Activated CD8-positive, alpha-beta memory T cell treated with anti-CD3 and anti-CD28 coated beads, Interleukin-2, amount 50 U/mL, for 24 hours (primary cell): ENCODE measurements around the gene EIF4G3.
"Not testable (repeated sequence)": the region's sequence is repeated elsewhere in the genome, so short reads cannot be mapped to it uniquely, and the experiment has no call there.

Source experiments
- DNase-seq: peaks from one replicate; pipeline ENCODE4 v3.0.0-alpha.2; 2020; ENCODE audit errors: extremely low read depth

EIF4G3 gene

DNA sequence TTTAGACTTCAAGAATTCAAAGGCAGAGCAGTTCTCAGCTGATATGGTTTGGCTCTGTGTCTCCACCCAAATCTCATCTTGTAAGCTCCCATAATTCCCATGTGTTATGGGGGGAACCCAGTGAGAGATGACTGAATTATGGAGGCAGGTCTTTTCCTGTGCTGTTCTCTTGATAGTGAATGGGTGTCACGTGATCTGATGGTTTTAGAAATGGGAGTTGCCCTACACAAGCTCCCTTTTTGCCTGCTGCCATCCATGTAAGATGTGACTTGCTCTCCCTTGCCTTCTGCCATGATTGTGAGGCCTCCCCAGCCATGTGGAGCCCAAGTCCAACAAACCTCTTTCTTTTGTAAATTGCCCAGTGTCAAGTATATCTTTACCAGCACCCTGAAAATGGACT, 146.5 kb downstream of the EIF4G3 start:
- DNase-seq = no peak

DNA sequence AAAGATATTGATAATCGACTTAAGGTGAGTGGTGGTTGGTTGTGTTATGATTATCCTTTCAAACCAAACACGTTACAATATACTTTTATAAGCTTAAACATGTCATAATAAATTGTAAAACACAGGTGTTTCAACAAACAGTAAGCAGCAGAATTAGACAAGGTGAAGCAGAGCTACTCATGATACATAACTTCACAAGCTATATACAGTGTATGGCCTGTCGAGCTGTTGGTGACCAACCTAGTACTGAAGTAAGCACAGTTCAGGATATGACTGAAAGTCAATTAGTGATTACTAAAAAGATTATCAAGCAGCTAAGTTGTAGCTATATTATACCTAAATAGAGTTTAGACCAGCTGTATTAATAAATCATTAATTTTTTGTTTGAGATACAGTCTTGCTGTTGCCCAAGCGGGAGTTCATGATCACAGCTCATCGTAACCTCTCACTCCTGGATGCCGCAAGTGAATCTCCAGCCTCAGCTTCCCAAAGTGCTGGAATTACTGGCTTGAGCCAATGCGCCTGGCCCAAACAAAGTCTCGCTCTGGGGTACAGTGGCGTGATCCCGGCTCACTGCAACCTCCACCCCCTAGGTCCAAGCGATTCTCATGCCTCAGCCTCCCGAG, 148.1 kb downstream of the EIF4G3 start:
- no peak for DNase-seq

DNA sequence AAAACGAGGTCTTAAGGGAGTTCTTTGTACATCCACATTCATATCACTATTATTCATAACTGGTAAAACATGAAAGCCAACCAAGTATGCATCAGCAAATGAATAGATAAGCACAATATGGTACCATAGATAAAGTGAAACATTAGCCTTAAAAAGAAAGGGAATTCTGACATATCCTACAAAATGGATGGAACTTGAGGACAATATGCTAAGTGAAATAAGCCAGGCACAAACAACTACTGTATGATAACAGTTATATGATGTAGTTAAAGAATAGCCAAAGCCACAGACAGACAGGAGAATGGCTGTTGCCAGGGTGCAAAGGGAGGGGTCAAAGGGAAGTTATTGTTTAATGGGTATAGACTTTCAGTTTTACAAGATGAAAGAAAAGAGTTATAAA, 148.9 kb downstream of the EIF4G3 start:
- DNase-seq = no peak

DNA sequence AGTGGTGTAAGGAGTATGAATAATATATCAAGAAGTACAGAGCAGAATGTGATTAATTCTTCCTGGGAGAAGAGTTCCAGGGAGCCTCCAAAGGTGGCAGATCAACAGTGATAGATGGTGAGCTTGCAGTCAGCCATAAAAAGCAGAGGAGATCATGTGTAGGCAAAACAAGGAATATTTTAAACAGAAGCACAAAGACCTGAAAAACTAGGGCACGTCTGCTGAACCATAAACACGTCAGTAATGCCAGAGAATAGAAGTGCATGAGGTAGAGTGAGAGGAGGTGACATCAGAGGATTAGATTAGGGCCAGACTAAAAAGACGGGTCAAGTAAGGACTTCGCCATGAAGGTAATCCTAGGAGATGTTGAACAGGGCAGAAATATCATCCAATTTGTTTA, 151.8 kb downstream of the EIF4G3 start:
- DNase-seq = no peak

DNA sequence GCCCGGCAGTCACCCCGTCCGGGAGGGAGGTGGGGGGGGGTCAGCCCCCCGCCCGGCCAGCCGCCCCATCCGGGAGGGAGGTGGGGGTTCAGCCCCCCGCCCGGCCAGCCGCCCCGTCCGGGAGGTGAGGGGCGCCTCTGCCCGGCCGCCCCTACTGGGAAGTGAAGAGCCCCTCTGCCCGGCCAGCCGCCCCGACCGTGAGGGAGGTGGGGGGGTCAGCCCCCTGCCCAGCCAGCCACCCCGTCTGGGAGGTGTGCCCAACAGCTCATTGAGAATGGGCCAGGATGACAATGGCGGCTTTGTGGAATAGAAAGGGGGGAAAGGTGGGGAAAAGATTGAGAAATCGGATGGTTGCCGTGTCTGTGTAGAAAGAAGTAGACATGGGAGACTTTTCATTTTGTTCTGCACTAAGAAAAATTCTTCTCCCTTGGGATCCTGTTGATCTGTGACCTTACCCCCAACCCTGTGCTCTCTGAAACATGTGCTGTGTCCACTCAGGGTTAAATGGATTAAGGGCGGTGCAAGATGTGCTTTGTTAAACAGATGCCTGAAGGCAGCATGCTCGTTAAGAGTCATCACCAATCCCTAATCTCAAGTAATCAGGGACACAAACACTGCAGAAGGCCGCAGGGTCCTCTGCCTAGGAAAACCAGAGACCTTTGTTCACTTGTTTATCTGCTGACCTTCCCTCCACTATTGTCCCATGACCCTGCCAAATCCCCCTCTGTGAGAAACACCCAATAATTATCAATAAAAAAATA, 152.4 kb downstream of the EIF4G3 start:
- DNase-seq = not testable (repeated sequence)

DNA sequence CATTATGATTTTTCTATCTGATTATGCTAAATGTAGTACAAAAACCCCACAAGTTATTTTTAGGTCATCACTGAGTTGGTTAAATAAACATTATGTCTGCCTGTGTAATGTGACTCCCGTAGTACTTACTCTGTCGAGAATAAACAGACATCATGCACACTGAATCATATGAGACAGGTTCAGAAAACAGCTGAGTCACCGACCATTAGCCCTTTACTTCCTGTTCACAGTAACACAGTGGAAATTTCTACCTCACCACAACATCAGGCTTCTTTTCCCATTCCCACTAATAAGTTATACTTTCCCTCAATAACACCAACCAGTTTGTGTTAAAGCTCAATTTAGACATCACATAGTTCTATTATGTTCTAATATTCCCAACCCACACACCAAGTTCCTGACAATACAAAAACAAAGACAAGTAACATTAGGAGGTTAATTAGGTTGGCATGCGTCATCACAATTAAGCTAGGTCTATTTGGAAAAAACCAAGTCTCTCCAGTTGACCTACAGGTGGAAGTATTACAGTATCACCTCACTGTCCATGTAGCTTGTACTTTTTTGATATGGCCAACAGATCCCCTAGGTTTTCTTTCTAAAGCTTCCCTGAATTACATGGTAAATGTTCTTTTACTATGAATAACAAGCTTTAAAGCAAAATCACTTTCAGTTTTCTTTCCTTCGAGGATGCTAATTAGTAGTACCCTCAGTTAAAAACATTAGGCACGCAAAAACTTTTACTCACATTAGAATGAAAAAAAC, 154.2 kb downstream of the EIF4G3 start:
- DNase-seq = peak; percentile 10

DNA sequence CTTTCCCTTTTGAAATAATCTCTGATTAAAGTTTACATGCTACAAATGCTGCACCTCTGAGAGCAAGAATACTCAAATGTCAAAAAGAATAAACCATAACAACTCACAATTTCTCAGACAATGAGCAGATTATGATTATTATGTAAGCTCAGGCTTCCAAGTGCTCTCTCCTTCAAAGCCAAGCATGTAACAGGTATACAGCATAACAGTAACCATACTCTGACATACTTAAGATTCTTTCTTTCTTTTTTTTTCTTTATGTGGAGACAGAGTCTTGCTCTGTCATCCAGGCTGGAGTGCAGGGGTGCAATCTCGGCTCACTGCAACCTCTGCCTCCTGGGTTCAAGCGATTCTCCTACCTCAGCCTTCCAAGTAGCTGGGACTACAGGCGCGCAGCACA, 155.4 kb downstream of the EIF4G3 start:
- no peak for DNase-seq

DNA sequence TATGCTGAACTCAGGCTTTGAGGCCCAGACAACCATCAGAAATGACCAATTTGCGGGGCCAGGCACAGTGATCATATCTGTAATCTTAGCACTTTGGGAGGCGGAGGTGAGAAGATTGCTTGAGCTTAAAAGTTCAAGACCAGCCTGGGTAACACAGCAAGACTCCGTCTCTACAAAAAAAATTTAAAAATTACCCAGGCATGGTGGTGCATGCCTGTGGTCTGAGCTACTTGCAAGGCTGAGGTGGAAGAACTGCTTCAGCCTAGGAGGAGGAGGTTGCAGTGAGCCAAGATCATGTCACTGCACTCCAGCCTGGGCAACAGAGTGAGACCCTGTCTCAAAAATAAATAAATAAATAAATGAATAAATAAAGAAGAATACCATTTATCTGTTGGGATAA, 156.5 kb downstream of the EIF4G3 start:
- DNase-seq = no peak

DNA sequence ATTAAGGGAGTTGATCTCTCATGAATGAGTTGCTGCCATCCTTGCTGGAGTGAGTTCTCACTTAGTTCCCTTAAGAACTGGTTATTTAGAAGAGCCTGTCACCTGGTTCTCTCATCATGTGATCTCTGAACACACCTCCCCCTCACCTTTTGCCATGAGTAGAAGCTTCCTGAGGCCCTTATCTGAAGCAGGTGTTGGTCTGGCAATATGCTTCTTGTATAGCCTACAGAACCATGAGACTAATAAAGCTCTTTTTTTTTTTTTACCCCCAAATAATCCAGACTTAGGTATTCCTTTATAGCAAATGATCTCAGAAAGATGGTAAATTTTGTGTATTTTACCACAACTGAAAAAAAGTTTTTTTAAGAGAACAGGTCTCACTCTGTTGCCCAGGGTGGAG, 158.0 kb downstream of the EIF4G3 start:
- DNase-seq = no peak

DNA sequence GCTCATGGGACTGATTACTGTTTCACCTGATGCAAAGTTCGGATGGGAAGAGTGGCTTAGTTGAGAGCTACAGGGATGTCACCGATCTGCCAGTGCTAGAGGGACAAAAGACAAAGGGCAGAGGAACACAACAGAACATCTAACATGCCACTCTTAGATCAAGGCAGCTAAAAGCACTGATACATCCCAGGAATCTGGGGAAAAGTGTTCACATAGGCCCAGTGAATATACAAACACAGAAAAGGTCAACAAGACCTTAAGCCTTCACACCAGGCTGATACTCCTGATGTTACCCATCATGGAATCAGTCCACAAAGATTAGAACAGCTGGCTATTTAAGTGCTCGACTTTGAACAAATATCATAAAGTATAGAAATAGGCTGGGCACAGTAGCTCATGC, 163.2 kb downstream of the EIF4G3 start:
- DNase-seq = no peak

DNA sequence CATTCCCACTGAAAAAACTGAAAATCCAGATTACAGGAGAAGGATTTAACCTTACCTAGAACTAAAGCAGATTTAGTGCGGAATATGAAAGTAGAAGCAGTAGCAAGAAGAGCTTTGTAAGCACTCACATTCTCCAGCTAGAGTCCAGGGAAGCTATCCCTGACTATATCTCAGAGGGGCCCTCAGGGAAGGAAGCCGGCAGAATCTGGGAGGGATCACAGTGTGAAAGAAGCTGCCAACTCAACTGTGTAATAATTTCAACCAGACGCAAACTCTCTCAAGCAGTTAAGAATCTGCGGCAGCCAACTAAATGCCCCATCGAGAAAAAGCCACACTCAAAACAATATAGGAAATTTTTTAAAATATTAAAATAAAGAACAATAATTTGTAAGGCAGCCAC, 163.8 kb downstream of the EIF4G3 start:
- no peak for DNase-seq

DNA sequence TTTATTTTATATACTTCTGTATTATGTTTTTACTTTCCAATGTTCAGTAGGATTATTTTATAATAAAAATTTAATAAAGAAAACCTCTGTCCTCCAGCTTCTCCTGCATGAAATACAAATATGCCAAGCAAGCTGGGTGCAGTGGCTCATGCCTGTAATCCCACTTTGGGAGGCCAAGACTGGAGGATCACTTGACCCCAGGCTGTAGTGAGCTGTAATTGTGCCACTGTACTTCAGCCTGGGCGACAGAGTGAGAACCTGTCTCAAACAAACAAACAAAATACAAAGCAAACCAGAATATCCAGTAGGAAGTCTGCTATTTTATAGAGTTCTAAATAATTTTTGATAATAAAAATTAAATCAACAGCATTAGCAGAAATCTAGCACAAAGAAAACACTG, 168.8 kb downstream of the EIF4G3 start:
- DNase-seq = no peak

DNA sequence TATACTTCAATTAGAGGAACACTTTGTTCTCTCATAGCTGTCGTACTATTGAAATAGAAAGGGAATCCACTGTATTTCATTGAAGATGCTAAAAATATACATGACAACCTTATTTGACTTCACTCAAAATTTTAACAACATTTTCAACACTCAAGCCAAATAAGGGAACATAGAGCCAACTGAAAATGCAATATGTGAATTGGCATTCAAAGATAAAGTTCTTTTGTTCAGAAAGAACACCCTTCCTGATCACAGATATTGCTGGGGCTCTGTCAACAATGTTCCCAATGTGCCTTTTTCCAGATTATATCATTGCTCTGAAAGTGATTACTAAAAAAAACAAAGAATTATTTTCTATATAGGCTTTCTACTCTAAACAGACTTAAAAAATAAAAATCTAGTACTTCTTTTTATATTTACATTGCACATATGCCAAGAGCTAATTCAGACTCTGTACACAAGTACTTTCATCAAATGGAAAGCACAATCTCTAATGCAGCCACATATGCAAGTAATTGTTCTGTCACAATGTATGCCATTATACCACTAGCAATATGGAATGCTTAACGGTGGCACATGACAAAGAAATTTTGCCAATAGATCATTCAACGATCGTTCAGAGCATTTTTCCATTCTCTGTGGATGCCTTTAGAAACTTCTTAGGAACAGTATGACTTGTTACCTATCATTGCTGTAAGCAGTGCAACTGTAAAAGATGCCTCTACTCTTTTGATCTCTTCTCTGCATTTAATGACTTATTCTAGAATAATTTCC, 171.0 kb downstream of the EIF4G3 start:
- no peak for DNase-seq

DNA sequence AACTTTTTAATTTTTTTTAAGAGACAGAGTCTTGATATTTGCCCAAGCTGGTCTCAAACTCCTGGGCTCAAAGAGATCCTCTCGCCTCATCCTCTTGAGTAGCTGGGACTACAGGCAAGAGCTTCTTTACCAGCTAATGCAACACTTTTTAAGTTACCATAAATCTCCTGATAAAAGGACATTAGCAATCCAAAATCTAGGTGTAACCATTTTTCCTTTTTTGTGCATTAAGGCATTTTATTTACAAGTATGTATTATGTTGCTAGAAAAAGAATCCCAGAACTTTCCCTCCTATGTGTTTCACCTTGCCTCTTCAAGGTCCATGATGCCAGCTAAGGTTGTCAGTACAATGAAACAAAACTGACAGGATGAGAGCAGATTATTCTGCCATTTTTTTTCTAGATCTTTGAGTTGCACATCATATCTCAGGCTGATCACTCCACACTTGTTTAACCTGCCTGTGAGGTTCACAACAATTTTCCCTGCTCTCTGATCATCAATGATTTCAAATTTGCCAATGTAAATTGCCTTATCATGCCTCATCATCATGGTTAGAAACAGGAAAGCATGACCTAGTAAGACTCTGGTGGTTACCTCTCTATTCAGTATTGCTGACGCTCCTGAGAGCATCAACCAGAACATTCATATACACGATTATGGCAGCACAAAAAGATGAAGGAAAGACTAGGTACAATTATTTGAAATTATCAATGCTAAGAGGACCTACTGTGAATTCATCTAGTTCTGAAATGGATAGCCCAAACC, 173.2 kb downstream of the EIF4G3 start:
- no peak for DNase-seq

DNA sequence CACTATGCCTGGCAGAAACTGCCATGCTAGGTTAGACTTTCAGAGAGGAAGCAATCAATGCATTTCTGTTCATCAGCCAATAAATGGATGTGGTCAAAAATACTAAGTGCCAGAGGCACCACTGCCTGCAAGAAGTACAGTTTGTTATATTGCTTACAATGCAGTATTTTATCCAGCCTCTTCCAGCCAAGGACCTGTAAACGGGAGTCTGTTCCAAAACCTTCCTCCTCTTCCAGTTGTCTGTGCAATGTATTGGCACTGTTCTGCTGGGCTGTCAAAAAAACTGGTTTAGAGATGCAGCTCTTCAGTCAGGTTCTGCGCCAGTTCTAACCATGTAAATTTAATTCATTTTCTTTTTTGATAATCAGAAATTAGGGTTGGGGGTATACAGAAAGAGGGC, 175.7 kb downstream of the EIF4G3 start:
- DNase-seq = no peak

DNA sequence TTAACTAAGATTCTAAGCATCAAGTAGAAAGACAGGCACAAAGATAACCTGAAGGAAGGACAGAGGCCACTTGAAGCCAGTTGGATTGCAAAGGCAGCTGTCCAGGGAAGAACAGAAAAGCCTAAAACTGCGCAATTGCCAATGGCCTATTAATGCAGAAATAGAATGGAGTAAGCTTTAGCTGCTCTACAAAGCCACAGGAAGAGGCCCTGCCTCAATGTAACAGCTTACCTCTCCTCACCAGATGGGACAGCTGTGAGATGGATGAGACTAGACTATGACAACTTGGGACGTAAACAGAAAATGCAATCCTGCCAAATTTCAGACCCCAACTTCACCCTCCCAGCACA, 176.5 kb downstream of the EIF4G3 start:
- no peak for DNase-seq

DNA sequence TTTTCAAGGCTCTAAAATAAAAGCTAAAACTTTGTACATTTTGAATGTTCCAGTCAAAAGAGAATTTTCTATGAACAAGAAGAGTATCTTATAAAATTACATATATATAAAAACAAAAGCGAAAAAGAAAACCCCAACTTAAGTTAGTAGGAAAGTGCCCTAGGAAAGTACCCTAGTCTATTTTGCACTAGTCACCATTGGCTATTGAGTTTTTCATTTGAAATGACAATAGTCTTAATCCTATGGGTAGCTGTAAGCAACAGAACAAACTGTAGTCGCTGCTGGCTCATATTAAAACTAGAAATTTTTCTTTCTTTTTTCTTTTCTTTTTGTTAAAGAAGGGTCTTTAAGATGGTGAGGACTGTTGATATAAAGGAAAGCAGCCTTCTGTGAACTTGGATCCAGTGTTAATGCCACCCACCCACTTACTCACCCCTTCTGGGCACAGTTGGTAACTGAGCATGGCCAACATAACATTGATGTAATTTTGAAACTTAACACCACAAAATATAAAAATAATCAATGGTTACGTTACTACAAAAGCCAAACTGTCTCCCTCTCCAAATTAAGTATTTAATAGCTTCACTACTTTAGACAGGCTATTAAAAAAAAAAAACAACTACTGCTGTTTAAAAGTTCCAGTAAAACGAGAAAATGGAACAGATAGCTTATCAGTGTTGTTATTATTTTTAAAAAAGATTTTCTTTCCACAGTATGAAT, 177.0 kb downstream of the EIF4G3 start:
- DNase-seq = no peak

DNA sequence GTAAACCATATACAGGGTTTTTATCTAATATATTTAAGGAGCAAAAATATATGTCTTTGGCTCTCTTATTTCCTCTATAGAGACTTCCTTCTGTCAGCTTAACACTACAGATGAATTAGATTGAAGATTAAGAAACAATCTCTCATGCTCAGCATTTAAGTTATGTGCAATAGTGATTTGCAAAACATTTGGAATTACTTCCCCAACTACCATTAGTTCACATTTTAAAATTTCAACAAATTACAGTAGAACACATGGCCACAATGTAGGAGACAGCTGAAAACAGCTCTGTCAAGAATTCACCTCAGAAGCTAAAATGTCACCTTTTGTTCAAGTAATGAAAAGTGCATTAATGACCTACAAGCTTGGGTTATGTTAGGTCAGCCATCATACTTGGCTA, 177.9 kb downstream of the EIF4G3 start:
- no peak for DNase-seq

DNA sequence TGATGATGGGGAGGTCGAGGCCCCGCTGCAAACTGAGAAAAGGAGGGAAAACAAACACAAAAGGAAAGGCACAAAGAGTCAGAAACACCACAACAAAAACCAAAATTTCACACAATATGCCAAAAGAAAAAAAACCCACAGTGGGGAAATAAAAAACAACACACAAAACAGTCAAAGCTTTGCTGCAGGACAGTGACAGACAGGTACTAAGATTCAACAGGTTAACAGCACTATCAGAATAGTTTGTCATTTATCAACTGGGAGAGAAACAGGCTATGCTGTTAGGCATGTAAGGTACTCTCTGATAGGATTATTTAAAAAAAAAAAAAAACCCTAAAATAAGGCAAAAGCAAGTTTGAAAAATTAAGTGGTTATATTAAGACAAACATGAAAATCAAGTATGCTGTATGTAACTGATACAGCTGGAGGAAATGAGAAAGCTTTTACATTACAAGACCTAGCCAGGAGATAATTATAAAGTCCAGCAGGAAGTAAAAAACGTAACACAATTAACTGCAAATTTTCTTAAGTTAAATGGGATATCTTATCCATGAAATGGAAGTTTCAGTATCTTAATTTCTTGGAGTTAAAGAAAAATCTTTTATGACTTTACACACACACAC, 179.0 kb downstream of the EIF4G3 start:
- no peak for DNase-seq

DNA sequence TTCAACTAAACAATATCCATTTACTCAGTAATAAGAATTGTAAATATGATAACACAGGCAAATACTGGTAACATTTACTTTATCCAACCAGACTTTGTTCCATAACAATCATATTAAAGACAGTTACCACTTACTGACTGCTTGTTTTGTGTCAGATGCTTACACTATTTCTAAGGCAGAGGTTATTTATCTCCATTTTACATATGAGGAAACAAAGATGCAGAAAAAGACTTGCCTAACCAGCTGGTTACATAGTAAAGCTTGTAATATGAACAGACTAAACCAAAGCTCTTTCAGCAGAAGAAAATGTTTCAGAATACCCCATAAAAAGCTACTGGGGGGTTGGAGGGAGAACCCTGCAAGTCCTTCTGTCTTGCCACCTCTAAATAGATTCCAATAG, 180.1 kb downstream of the EIF4G3 start:
- DNase-seq = no peak
